SU-DHL-6 (cell line): ENCODE measurements around the gene RPP40.

Experiments used
- H2AFZ ChIP-seq: fragments of 200-600 bp; sonication (generic); 2 replicates; pipeline ENCODE4 v1.6.1; 2014; ENCODE audit warnings: low read depth, mild to moderate bottlenecking, moderate library complexity, mixed read lengths, antibody characterized with exemption, low read length; ENCODE audit not compliant: severe bottlenecking
- H3F3A ChIP-seq: fragments of 200-600 bp; shearing (Covaris generic); 2 replicates; pipeline ENCODE4 v1.6.0; 2016; ENCODE audit warnings: antibody characterized with exemption, mild to moderate bottlenecking; ENCODE audit not compliant: insufficient read depth
- H3K27ac ChIP-seq: fragments of 200-600 bp; sonication (generic); 2 replicates; pipeline ENCODE4 v1.5.1; 2016; ENCODE audit warnings: low read depth, mild to moderate bottlenecking, low read length, moderate library complexity, mixed read lengths
- H3K27me3 ChIP-seq: fragments of 200-600 bp; sonication (generic), shearing (Covaris generic); 2 replicates; pipeline ENCODE4 v1.6.0; 2014; ENCODE audit warnings: mild to moderate bottlenecking, low read length
- H3K36me3 ChIP-seq: fragments of 200-600 bp; sonication (generic); 2 replicates; pipeline ENCODE4 v1.6.1; 2014; ENCODE audit warnings: mild to moderate bottlenecking, low read length, mixed read lengths
- H3K4me2 ChIP-seq: fragments of 300-600, 200-600 bp; shearing (Covaris generic), sonication (generic); 2 replicates; pipeline ENCODE4 v1.6.0; 2014; ENCODE audit warnings: low read length, low read depth, mild to moderate bottlenecking; ENCODE audit not compliant: poor library complexity, severe bottlenecking
- H3K4me3 ChIP-seq: fragments of 200-600 bp; sonication (generic); 2 replicates; pipeline ENCODE4 v1.5.1; 2014; ENCODE audit warnings: antibody characterized with exemption, low read length, mild to moderate bottlenecking, mixed read lengths; ENCODE audit not compliant: insufficient read depth, poor library complexity, severe bottlenecking
- H3K79me2 ChIP-seq: fragments of 200-600 bp; sonication (generic); 2 replicates; pipeline ENCODE4 v1.6.1; 2014; ENCODE audit warnings: mild to moderate bottlenecking, low read length, moderate library complexity; ENCODE audit not compliant: insufficient read depth
- H3K9ac ChIP-seq: fragments of 200-600 bp; sonication (generic); 2 replicates; pipeline ENCODE4 v1.7.0; 2014; ENCODE audit warnings: mild to moderate bottlenecking, low read length
- H3K9me2 ChIP-seq: fragments of 200-600 bp; sonication (generic); replicated peaks from 2 replicates; pipeline ENCODE4 v1.6.1; 2014; ENCODE audit warnings: low read length; ENCODE audit not compliant: insufficient read depth
- H3K9me3 ChIP-seq: fragments of 200-600 bp; sonication (generic); 2 replicates; pipeline ENCODE4 v1.6.1; 2014; ENCODE audit warnings: low read length, mixed read lengths; ENCODE audit not compliant: insufficient read depth
- H4K20me1 ChIP-seq: fragments of 200-600 bp; sonication (generic); 2 replicates; pipeline ENCODE4 v1.6.1; 2014; ENCODE audit warnings: low read depth, mild to moderate bottlenecking, antibody characterized with exemption, low read length, moderate library complexity, mixed read lengths
- EZH2phosphoT487 ChIP-seq: fragments of 200-600 bp; sonication (generic), shearing (Covaris generic); conservative IDR thresholded peaks from 2 replicates; pipeline ENCODE4 v1.6.1; 2018; ENCODE audit warnings: mild to moderate bottlenecking, antibody characterized with exemption, low read length, moderate library complexity, mixed read lengths
- TF ChIP-seq, protein P1 (sequence below): fragments of 200-600 bp; sonication (generic); IDR thresholded peaks from one replicate; pipeline ENCODE4 v1.5.1; 2017; ENCODE audit warnings: antibody characterized with exemption, mild to moderate bottlenecking, low read length, moderate library complexity; ENCODE audit not compliant: insufficient read depth, poor library complexity, severe bottlenecking

The RPP40 gene

DNA sequence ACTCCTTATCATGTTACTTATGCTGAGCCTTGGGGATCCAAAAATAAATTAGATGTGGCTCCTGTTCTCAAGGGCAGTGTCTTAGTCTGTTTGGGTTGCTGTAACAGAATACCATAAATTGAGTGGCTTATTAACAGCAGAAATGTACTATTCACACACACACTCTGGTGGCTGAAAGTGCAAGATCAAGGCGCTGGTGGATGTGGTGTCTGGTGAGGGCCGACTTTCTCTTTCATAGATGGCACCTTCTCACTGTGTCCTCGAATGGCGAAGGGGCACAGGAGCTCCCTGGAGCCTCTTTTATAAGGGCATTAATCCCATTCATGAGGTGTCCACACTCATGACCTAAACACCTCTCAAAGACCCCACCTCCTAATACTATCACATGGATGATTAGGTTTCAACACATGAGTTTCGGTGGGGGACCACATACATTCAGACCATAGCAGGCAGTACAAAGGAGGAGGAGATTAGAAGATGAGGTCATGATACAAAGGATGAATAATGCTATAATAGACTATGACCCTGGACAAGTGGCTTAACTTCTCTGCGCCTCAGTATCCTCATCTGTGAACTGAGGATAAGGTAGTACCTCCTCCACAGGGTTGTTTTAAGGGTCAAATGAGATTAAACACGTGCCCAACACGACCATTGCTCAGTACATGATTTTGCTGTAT is 34.1 kb downstream of the RPP40 start:
- H3F3A ChIP-seq = no peaks in the 10 kb centered on the region
- TF ChIP-seq EZH2phosphoT487 = no peak
- TF ChIP-seq, protein P1, sequence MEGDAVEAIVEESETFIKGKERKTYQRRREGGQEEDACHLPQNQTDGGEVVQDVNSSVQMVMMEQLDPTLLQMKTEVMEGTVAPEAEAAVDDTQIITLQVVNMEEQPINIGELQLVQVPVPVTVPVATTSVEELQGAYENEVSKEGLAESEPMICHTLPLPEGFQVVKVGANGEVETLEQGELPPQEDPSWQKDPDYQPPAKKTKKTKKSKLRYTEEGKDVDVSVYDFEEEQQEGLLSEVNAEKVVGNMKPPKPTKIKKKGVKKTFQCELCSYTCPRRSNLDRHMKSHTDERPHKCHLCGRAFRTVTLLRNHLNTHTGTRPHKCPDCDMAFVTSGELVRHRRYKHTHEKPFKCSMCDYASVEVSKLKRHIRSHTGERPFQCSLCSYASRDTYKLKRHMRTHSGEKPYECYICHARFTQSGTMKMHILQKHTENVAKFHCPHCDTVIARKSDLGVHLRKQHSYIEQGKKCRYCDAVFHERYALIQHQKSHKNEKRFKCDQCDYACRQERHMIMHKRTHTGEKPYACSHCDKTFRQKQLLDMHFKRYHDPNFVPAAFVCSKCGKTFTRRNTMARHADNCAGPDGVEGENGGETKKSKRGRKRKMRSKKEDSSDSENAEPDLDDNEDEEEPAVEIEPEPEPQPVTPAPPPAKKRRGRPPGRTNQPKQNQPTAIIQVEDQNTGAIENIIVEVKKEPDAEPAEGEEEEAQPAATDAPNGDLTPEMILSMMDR = no peak

DNA sequence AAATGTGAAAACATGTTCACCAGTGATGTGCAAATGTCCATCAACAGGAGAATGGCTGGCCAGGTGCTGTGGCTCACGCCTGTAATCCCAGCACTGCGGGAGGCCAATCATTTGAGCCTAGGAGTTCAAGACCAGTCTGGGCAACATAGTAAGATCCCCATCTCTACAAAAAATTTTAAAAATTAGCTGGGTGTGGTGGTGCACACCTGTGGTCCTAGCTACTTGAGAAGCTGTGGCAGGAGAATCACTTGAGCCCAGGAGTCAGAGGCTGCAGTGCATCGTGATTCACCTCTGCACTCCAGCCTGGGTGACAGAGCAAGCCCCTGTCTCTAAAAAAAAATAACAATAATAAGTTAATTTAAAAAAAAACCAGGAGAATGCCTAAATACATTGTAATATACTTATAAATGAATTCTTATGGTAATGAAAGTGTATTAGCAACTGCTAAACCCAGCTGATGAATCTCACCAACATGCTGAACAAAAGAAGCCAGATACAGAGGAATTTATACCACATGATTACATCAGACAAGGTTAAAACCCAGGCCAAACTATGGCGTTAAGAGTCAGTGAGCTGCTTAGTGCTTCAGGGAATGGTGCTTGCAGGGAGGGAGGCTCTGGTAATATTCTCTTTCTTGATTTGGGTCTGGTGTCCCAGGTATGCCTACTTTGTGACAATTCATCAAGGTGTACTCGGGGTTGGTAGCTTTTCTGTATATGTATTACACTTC is 36.4 kb downstream of the RPP40 start:
- H3K27ac ChIP-seq = no peak overlapping the region
- no peak for TF ChIP-seq EZH2phosphoT487
- TF ChIP-seq, protein P1 = no peak
- H3K4me2 ChIP-seq = no peak overlapping the region
- H3K9me2 ChIP-seq = no peaks in the 10 kb centered on the region
- no peaks in the 10 kb centered on the region for H3K79me2 ChIP-seq
- no peaks in the 10 kb centered on the region for H4K20me1 ChIP-seq
- no peaks in the 10 kb centered on the region for H3K9me3 ChIP-seq
- no peaks in the 10 kb centered on the region for H3K36me3 ChIP-seq
- no peak overlapping the region for H3K9ac ChIP-seq
- H3K27me3 ChIP-seq = no peaks in the 10 kb centered on the region
- H2AFZ ChIP-seq = no peak overlapping the region
- no peaks in the 10 kb centered on the region for H3F3A ChIP-seq
- H3K4me3 ChIP-seq = no peak overlapping the region

More for the DNA sequence above, 34.1 kb downstream of the RPP40 start:
- H3K9ac ChIP-seq = no peak overlapping the region
- H3K27me3 ChIP-seq = no peaks in the 10 kb centered on the region
- H3K9me2 ChIP-seq = no peaks in the 10 kb centered on the region
- H3K36me3 ChIP-seq = no peaks in the 10 kb centered on the region
- H3K27ac ChIP-seq = no peak overlapping the region
- no peak overlapping the region for H3K4me2 ChIP-seq
- H3K4me3 ChIP-seq = no peak overlapping the region
- no peak overlapping the region for H2AFZ ChIP-seq
- no peaks in the 10 kb centered on the region for H3K79me2 ChIP-seq
- H3K9me3 ChIP-seq = no peaks in the 10 kb centered on the region
- H4K20me1 ChIP-seq = no peaks in the 10 kb centered on the region

DNA sequence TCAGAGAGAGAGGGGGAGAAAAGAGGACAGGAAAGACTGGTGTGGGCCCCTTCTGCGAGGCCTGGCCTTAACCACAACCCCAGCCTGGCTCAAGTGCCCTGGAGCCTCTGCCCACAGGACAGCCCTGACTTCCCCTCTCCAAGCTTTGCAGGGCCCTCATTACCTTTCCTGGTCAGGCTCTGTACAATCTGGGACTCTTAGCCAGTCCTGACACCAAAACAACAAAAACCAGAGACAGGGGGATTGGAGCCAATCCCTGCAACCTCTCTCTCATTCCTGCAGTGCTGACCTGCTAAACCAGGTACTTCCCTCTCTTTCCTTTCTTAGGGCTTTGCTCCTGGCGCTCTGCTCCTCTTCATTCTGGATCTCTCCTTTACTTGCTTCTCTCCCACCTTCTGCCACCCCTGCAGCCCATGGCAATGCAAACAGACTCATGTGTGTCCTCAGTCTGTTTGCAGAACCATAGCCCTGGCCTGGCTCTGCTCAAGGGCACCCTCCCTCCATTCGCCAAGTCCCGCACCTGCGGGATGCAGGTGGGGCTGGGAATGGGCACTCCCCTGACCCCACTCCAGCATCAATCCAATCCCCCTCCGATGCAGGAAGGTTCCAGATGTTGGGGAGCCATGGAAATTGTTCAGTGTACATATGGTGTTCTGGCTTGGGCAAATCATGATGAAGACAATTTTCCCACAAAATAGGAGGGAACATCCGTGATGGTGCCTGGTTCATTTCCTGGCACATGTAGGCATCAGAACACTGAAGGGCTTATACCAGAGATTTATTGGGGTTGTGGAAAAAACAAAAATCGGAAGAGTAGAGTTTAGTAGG is 38.1 kb downstream of the RPP40 start:
- no peaks in the 10 kb centered on the region for H3K9me3 ChIP-seq
- no peaks in the 10 kb centered on the region for H3K9me2 ChIP-seq
- no peak overlapping the region for H3K4me2 ChIP-seq
- no peaks in the 10 kb centered on the region for H3K36me3 ChIP-seq
- H3F3A ChIP-seq = no peaks in the 10 kb centered on the region
- no peak overlapping the region for H2AFZ ChIP-seq
- no peaks in the 10 kb centered on the region; the same call in 1 of the 2 replicates for H4K20me1 ChIP-seq
- no peaks in the 10 kb centered on the region for H3K27me3 ChIP-seq
- no peak overlapping the region for H3K9ac ChIP-seq
- H3K27ac ChIP-seq = no peak overlapping the region
- no peaks in the 10 kb centered on the region for H3K79me2 ChIP-seq
- no peak for TF ChIP-seq EZH2phosphoT487
- TF ChIP-seq, protein P1 = no peak
- H3K4me3 ChIP-seq = no peak overlapping the region
